ENCODE data around the gene KRTCAP3. TPM values are rescaled to one million over a fixed set of nuclear protein-coding genes. Genes with fewer than 3 reads are reported as not detected.
"Not testable (repeated sequence)": the region's sequence is repeated elsewhere in the genome, so short reads cannot be mapped to it uniquely, and the experiment has no call there.

The KRTCAP3 gene
- not detected for total RNA-seq
- long read RNA-seq, partial matches to known transcripts = 1 of 1 reads
- long read RNA-seq, other reads (novel, unspliced or antisense) = 0 of 1 reads

DNA sequence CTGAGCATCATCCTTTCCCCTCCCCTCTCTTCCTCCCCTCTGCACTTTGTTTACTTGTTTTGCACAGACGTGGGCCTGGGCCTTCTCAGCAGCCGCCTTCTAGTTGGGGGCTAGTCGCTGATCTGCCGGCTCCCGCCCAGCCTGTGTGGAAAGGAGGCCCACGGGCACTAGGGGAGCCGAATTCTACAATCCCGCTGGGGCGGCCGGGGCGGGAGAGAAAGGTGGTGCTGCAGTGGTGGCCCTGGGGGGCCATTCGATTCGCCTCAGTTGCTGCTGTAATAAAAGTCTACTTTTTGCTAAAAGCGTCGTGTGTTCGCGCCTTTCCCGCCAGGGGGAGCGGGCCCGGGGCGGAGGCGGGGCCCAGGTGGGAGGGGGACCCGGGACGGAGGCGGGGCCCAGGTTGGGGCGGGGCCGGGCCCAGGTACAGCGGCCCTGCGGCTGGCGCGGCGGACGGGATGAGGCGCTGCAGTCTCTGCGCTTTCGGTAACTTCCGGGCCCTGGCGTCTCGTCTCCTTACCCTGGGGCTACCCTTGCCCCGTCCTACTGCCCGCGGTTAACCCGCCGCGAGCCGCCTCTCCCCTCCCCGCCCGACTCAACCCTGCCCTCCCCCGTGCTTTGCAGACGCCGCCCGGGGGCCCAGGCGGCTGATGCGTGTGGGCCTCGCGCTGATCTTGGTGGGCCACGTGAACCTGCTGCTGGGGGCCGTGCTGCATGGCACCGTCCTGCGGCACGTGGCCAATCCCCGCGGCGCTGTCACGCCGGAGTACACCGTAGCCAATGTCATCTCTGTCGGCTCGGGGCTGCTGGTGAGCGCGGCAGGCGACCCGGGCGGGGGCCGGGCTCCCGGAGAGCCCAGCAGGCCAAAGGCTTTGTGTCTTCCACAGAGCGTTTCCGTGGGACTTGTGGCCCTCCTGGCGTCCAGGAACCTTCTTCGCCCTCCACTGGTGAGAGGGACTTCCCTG lies at the start of gene KRTCAP3:
Gene KRTCAP3, plus strand, starts transcription at position 424 of the 962 bp plus-strand sequence. Its CDS starts 32 bp downstream, at position 456.
- intact Hi-C loops (cut with DNase I) = no loop called here
- no peak for DNase-seq (ENCODE audit: low spot score)

- intact Hi-C loops (cut with DNase I) = no loop called here
- DNase-seq (ENCODE audit: low spot score) = no peak
Measured at GRCh38 chr2:27393225-27393624, 49.0 kb upstream of the KRTCAP3 start.

GRCh38 chr2:27398962-27399361 lies 43.2 kb upstream of the KRTCAP3 start:
- DNase-seq (ENCODE audit: low spot score) = no peak
- intact Hi-C loops (cut with DNase I) = no loop called here

DNA sequence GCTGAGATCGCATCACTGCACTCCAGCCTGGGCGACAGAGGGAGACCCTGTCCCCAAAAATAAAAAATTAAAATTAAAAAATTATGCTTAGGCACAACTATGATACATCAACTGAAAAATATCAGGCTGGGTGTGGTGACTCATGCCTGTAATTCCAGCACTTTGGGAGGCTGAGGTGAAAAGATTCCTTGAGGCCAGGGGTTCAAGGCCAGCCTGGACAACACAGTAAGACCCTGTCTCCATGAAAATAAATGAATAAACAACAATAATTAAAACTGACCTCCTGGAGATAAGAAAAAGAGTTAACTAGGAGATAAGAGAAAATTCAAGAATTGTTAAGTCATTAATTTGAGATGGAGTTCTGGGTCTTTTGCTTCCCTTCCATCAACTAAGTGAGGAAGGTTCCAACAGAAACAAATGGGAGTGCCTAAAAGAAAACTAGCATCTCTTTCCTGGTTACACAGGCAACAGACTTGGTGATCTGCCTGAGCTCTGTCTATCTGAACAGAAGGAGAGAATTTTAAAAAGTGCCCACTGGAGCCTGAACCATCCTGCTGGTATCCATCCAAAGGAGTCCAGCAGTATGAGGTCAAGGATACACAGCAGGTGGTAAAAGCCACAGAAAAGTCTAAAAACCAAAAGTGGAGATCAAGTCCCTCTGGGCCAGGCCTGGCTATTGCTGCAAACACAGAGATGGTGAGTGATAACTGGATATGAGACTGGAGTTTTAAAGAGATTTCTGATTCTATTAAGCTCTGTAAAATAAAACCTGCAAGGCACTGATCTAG lies 41.6 kb upstream of the KRTCAP3 start:
- intact Hi-C loops (cut with DNase I) = loop anchor here (10.0 kb wide), 1 partner anchor 264 kb away; the partner anchor contains the start of genes SLC4A1AP and SUPT7L
- DNase-seq (ENCODE audit: low spot score) = no peak

DNA sequence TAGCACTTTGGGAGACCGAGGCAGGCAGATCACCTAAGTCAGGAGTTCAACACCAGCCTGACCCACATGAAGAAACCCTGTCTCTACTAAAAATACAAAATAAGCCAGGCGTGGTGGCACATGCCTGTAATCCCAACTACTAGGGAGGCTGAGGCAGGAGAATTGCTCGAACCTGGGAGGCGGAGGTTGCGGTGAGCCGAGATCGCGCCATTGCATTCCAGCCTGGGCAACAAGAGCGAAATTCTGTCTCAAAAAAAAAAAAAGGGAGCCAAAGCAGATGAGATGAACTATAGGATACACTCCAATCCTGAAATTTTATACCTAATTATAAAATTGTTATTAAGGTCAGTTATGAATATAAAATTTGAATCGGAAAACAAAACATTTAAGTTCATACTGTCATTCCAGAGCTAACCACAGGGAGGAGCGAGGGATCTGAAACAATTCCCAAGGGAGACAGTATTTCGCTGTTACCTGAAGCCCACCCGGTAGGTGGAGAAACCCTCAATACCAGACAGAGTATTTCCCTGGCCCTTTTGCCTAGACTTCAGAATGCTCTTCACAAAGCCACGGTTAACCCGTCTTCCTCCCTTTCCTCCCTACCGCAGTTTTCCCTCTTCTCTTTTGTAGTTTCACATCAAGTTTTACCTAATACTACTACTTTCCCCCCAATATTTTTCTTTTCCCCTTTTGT lies 34.2 kb upstream of the KRTCAP3 start:
- intact Hi-C loops (cut with DNase I) = loop anchor here (2.0 to 10.0 kb wide), 2 partner anchors 27 to 257 kb away; partner anchors contain the start of genes SLC4A1AP, SUPT7L and ZNF513

DNA sequence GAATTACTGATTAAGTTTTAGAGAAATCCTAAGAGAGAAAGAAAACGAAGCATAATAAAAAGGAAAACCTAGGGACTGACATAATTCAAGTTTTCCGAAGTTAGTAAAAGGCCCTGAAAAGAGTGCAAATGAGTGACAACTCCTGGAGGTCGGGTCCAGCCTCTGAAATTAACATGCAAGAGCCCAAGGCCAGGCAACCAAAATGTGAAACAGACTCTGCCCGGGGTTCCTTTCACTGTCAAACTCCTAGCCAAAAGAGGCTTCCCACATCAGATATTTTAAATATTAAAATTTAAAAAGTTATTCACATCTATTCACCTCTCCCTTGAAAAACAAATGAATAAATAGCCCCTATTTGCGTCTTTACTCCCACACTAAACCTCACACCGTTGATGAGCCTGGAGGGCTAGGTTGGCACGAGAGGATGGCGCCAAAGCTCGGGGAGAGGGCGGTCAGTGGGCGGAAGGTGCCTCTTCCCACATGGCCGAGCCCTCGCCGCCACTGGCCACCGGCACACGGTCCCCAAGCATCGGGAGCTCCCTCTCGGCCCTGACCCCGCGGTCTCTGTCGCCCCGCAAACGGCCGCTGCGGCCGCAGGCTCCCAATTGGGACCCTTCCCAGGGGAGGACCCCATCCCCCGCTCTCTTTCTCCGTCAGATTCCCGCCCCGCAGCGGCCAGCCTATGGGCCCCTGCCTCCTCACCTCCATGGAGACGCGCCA lies 33.4 kb upstream of the KRTCAP3 start:
- intact Hi-C loops (cut with DNase I) = loop anchor here (1.0 to 10.0 kb wide), 3 partner anchors 20 to 256 kb away; partner anchors contain the start of genes NRBP1, SLC4A1AP, SUPT7L and ZNF513
- peak; percentile 80 for DNase-seq (ENCODE audit: low spot score)

More for the DNA sequence above, 34.2 kb upstream of the KRTCAP3 start:
- DNase-seq (ENCODE audit: low spot score) = no peak

GRCh38 chr2:27409321-27410073 lies 32.7 kb upstream of the KRTCAP3 start, which contains the start of gene PPM1G:
PPM1G (minus strand) TSS chr2:27409591; CDS start chr2:27409422, 169 bp downstream.
- intact Hi-C loops (cut with DNase I) = loop anchor here (1.0 to 10.0 kb wide), 3 partner anchors 19 to 255 kb away; partner anchors contain the start of genes NRBP1, SLC4A1AP, SUPT7L and ZNF513
- peak; percentile 99 for DNase-seq (ENCODE audit: low spot score)

DNA sequence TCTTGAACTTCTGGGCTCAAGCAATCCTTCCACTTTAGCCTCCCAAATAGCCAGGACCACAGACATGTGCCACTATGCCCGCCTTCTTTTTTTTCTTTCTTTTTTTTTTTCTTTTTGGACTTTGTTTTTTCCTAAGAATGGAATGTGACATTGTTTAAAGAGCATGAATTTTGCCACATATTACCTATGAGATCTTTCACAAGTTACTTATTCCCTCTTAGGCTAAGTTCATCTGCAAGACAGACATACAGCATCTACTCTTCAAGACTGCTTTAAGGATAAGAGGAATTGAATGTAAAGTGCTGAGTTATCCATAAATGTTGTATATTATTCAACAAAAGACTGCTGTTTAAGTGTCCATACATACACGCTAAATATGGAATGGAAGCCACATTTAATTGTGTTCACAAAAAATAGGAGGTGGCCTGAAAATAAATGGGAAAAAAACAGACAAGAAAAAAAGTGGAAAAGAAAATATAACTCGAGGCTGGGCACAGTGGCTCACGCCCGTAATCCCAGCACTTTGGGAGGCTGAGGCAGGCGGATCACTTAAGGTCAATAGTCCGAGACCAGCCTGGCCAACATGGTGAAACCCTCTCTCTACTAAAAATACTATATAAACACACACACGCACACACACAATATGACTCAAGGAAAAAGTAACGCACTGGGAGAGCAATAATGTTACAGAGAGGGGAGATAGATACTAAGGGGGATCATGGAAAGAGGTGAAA lies 29.6 kb upstream of the KRTCAP3 start:
- intact Hi-C loops (cut with DNase I) = no loop called here

GRCh38 chr2:27416151-27416550 lies 26.0 kb upstream of the KRTCAP3 start:
- intact Hi-C loops (cut with DNase I) = no loop called here
- no peak for DNase-seq (ENCODE audit: low spot score)

More for the DNA sequence above, 29.6 kb upstream of the KRTCAP3 start:
- DNase-seq (ENCODE audit: low spot score) = no peak

DNA sequence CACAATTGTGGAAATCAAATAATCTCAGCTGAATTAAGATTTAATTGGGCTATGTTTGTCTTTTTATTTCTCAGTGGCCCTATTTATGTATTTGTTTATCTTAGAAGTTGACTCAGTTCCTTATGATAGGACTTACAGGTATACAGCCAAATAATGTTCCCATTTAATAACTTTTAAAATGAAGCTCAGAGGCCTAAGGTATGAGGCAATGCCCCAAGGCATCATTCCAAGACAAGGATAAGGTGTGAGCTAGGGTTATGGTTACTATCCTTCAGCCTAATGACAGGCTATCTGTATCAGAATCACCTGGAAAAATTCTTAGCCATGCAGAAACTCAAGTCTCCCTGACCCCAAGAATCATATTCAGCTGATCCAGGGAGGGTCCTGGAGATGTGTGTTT lies 21.2 kb upstream of the KRTCAP3 start:
- DNase-seq (ENCODE audit: low spot score) = no peak
- intact Hi-C loops (cut with DNase I) = no loop called here

DNA sequence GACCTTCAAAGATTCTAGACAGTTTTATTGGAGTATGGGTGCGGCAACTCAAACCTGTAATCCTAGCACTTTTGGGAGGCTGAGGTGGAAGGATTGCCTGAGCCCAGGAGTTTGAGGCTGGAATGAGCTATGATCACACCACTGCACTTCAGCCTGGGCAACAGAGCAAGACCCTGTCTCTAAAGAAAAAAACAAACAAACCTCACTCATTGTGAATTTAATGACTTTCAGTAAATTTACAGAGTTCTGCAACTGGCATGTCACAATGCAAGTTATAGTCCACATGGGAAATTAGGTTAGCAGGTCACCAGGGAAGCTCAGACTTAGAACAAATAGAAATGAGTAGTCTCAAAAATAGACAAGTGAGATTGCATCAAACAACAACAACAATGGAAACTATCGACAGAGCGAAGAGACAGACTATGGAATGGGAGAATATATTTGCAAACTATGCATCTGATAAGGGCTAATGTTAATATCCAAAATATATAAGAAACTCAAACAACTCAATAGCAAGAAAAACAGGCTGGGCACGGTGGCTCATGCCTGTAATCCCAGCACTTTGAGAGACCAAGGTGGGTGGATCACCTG lies 20.4 kb upstream of the KRTCAP3 start:
- intact Hi-C loops (cut with DNase I) = no loop called here
- DNase-seq (ENCODE audit: low spot score) = no peak

DNA sequence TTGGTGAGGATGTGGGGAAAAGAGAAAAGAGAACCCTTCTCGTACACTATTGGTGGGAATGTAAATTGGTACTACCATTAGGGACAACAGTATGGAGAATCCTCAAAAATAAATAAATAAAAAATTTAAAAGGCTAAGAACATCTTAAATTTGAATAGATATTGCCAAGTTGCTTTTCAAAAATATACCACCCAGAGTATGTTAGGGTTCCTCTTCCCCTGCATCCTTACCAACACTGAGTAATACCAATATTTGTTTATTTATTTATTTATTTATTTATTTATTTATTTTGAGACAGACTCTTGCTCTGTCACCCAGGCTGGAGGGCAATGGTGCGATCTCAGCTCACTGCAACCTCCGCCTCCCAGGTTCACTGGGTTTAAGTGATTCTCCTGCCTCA lies 19.2 kb upstream of the KRTCAP3 start:
- intact Hi-C loops (cut with DNase I) = no loop called here

GRCh38 chr2:27425039-27425438 lies 17.1 kb upstream of the KRTCAP3 start:
- DNase-seq (ENCODE audit: low spot score) = not testable (repeated sequence)
- intact Hi-C loops (cut with DNase I) = loop anchor here (5.0 kb wide), 1 partner anchor 62 kb away; the partner anchor contains the start of gene IFT172

More for the DNA sequence above, 19.2 kb upstream of the KRTCAP3 start:
- DNase-seq (ENCODE audit: low spot score) = no peak

DNA sequence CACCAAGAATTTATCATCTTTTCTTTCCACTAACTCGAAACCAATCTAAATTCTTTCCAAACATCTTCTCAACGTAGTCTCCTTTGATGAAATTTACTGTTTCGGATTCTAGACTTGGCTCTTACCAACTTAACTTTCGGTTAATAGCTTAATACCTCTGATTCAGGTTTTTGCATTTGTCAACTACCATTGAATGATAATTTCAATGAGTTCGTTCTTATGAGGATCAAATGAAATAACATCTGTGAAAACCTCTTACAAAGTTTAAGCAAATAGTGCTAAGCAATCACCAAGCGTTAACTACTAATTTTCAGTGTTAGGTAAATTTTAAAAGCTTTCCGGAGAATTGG lies 14.3 kb upstream of the KRTCAP3 start:
- intact Hi-C loops (cut with DNase I) = loop anchor here (1.0 to 5.0 kb wide), 4 partner anchors 19 to 59 kb away; partner anchors contain the start of genes EIF2B4, IFT172, PPM1G and SNX17

DNA sequence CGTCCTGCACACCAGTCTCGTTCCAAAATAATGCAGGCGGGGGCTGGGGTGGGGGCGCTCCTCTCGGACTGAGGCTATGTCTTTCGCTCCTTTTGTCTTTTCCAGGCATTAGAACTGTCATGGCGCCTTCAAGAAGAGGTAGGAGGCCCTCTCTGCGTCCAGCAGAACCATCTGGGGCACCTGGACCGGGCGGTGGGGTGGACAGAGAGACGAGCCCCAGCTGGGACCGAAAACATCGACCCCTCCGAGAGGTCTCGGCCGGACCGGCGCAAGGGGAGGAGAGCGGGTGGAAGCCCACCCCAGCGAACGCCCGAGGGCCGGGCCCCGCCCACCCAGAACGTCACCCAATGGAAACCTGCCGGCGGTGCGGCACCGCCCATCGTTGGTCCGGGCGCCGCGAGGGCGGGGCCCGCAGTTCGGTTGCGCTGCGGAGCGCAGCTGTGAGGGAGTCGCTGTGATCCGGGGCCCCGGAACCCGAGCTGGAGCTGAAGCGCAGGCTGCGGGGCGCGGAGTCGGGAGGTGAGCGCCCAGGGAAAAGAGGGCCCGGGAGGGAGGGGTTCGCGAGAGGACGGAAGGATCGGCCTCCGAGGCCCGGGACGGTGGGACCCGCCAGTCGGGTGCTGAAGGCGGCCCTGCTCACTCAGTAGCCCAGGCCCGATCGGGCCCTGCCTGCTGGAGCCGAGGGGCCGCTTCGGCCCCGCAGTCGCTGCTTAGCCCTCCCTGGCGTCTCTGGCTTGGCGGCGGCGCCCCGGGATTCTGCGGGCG lies 13.8 kb upstream of the KRTCAP3 start, which contains the start of gene NRBP1:
Gene NRBP1, plus strand, starts transcription at position 419 of the 765 bp plus-strand sequence. CDS start 4,643 bp downstream, outside the sequence.
- peak; percentile 96 for DNase-seq (ENCODE audit: low spot score)
- intact Hi-C loops (cut with DNase I) = loop anchor here (1.0 to 5.0 kb wide), 4 partner anchors 19 to 59 kb away; partner anchors contain the start of genes EIF2B4, IFT172, PPM1G and SNX17

More for the DNA sequence above, 14.3 kb upstream of the KRTCAP3 start:
- DNase-seq (ENCODE audit: low spot score) = no peak

All from cardiac septum (tissue), 1 donor.